H9 (cell line): ENCODE data around the gene OR52I2. TPM values are rescaled to one million over a fixed set of nuclear protein-coding genes. Genes with fewer than 3 reads are reported as not detected.

Experiments used
- DNase-seq: peaks from one replicate; pipeline ENCODE4 v3.0.0-alpha.2; 2017
- H2AFZ ChIP-seq: one replicate; pipeline ENCODE4 v1.6.1; 2013; ENCODE audit warnings: mild to moderate bottlenecking, low read length, control low read depth, moderate library complexity
- H2AK5ac ChIP-seq: 2 replicates; pipeline ENCODE4 v1.6.1; 2013; ENCODE audit warnings: low read length, control low read depth, mixed read lengths; ENCODE audit not compliant: insufficient read length
- H2BK120ac ChIP-seq: one replicate; pipeline ENCODE4 v1.6.1; 2013; ENCODE audit warnings: low read depth, mild to moderate bottlenecking, low read length, control low read depth, inconsistent platforms; ENCODE audit not compliant: poor library complexity, severe bottlenecking
- H2BK12ac ChIP-seq: 2 replicates; pipeline ENCODE4 v1.6.1; 2013; ENCODE audit warnings: low read length, control low read depth, mixed read lengths, low read depth; ENCODE audit not compliant: insufficient read length
- H2BK15ac ChIP-seq: 2 replicates; pipeline ENCODE4 v1.6.1; 2013; ENCODE audit warnings: low read depth, low read length, control low read depth
- H2BK20ac ChIP-seq: one replicate; pipeline ENCODE4 v1.6.1; 2013; ENCODE audit warnings: low read depth, mild to moderate bottlenecking, low read length, control low read depth, inconsistent platforms; ENCODE audit not compliant: poor library complexity, severe bottlenecking
- H2BK5ac ChIP-seq: 2 replicates; pipeline ENCODE4 v1.6.1; 2013; ENCODE audit warnings: low read length, control low read depth, mixed read lengths; ENCODE audit not compliant: insufficient read length
- H3K14ac ChIP-seq: 2 replicates; pipeline ENCODE4 v1.6.1; 2013; ENCODE audit warnings: low read length, control low read depth; ENCODE audit not compliant: insufficient read depth
- H3K18ac ChIP-seq: 2 replicates; pipeline ENCODE4 v1.6.1; 2013; ENCODE audit warnings: low read depth, mild to moderate bottlenecking, mixed read lengths, low read length, control low read depth; ENCODE audit not compliant: insufficient read length
- H3K23ac ChIP-seq: 2 replicates; pipeline ENCODE4 v1.6.1; 2013; ENCODE audit warnings: low read length, control low read depth, mixed read lengths, low read depth; ENCODE audit not compliant: insufficient read length
- H3K23me2 ChIP-seq: 2 replicates; pipeline ENCODE4 v1.6.1; 2013; ENCODE audit warnings: low read depth, mild to moderate bottlenecking, mixed read lengths, low read length, control low read depth; ENCODE audit not compliant: insufficient read length, poor library complexity, severe bottlenecking
- H3K27ac ChIP-seq: 2 replicates; pipeline ENCODE4 v1.5.1; 2013; ENCODE audit warnings: low read length, control low read depth, mixed read lengths, low read depth; ENCODE audit not compliant: insufficient read length
- H3K27me3 ChIP-seq: 2 replicates; pipeline ENCODE4 v1.6.1; 2013; ENCODE audit warnings: low read length, control low read depth, inconsistent platforms; ENCODE audit not compliant: insufficient read depth
- H3K4ac ChIP-seq: 2 replicates; pipeline ENCODE4 v1.6.1; 2013; ENCODE audit warnings: low read depth, mild to moderate bottlenecking, control low read depth, inconsistent platforms, low read length, moderate library complexity
- H3K4me1 ChIP-seq: 2 replicates; pipeline ENCODE4 v1.6.1; 2013; ENCODE audit warnings: low read length, control low read depth, inconsistent platforms; ENCODE audit not compliant: insufficient read depth
- H3K4me2 ChIP-seq: 2 replicates; pipeline ENCODE4 v1.6.1; 2013; ENCODE audit warnings: low read length, control low read depth, mixed read lengths; ENCODE audit not compliant: insufficient read length, insufficient read depth
- H3K56ac ChIP-seq: 2 replicates; pipeline ENCODE4 v1.6.1; 2013; ENCODE audit warnings: low read depth, mild to moderate bottlenecking, mixed read lengths, low read length, control low read depth; ENCODE audit not compliant: insufficient read length
- H3K79me1 ChIP-seq: 2 replicates; pipeline ENCODE4 v1.6.1; 2013; ENCODE audit warnings: low read depth, mild to moderate bottlenecking, moderate library complexity, low read length, control low read depth, inconsistent platforms; ENCODE audit not compliant: insufficient read depth, poor library complexity, severe bottlenecking
- H3K79me2 ChIP-seq: 2 replicates; pipeline ENCODE4 v1.6.1; 2013; ENCODE audit warnings: low read length, control low read depth, inconsistent platforms; ENCODE audit not compliant: insufficient read depth
- H3K9ac ChIP-seq: 2 replicates; pipeline ENCODE4 v1.6.1; 2013; ENCODE audit warnings: low read length, control low read depth, mixed read lengths; ENCODE audit not compliant: insufficient read length; ENCODE audit errors: extremely low read depth
- H3K9me3 ChIP-seq: one replicate; pipeline ENCODE4 v1.6.1; 2013; ENCODE audit warnings: low read depth, low read length, inconsistent platforms; ENCODE audit not compliant: control insufficient read depth
- H3T11ph ChIP-seq: one replicate; pipeline ENCODE4 v1.6.1; 2013; ENCODE audit warnings: mild to moderate bottlenecking, low read length, control low read depth, inconsistent platforms
- H4K20me1 ChIP-seq: one replicate; pipeline ENCODE4 v1.6.1; 2013; ENCODE audit not compliant: control insufficient read depth, insufficient read length, insufficient read depth
- H4K5ac ChIP-seq: 2 replicates; pipeline ENCODE4 v1.6.1; 2013; ENCODE audit warnings: low read depth, mild to moderate bottlenecking, mixed read lengths, low read length, control low read depth; ENCODE audit not compliant: insufficient read length
- H4K8ac ChIP-seq: replicated peaks from 2 replicates; pipeline ENCODE4 v1.6.1; 2013; ENCODE audit warnings: low read length, control low read depth, mixed read lengths, low read depth; ENCODE audit not compliant: insufficient read length
- H4K91ac ChIP-seq: 2 replicates; pipeline ENCODE4 v1.6.1; 2013; ENCODE audit warnings: low read depth, mild to moderate bottlenecking, moderate library complexity, mixed read lengths, low read length, control low read depth; ENCODE audit not compliant: insufficient read length
- H3K27ac Mint-ChIP-seq, 3 experiments: 2 replicates in 2 of 3; 3 replicates in 1 of 3; pipeline ENCODE4 v1.8.0; 2020 to 2021; ENCODE audit warnings: mixed read lengths in 3 of 3, mild to moderate bottlenecking in 1 of 3, moderate library complexity in 1 of 3
- H3K27me3 Mint-ChIP-seq: 2 replicates; pipeline ENCODE4 v1.8.0; 2021; ENCODE audit warnings: low read depth, mild to moderate bottlenecking, moderate library complexity, mixed read lengths
- H3K36me3 Mint-ChIP-seq, 3 experiments: 2 replicates in 2 of 3; 3 replicates in 1 of 3; pipeline ENCODE4 v1.8.0; 2020 to 2021; ENCODE audit warnings: low read depth in 3 of 3, mixed read lengths in 3 of 3; ENCODE audit not compliant: insufficient read depth in 1 of 3
- H3K4me1 Mint-ChIP-seq, 2 experiments: 2 replicates each; pipeline ENCODE4 v1.8.0; 2020; ENCODE audit warnings: mixed read lengths in 2 of 2
- H3K4me3 Mint-ChIP-seq, 2 experiments: 2 replicates in 1 of 2; 3 replicates in 1 of 2; pipeline ENCODE4 v1.8.0; 2020 to 2021; ENCODE audit warnings: mild to moderate bottlenecking in 2 of 2, mixed read lengths in 2 of 2, moderate library complexity in 1 of 2
- H3K9me3 Mint-ChIP-seq, 2 experiments: 2 replicates in 1 of 2; 3 replicates in 1 of 2; pipeline ENCODE4 v1.8.0; 2020; ENCODE audit warnings: mild to moderate bottlenecking in 2 of 2, mixed read lengths in 2 of 2, moderate library complexity in 1 of 2
- WGBS: extraction: QIAGEN DNeasy Blood & Tissue Kit; methylation state at CpG from one replicate; pipeline ENCODE4 v1.1.7; 2013; ENCODE audit warnings: missing lambda C conversion rate, low lambda C conversion rate, mixed read lengths; ENCODE audit not compliant: insufficient read length; ENCODE audit errors: extremely low coverage; 5-methylcytosine and 5-hydroxymethylcytosine counted together
- total RNA-seq: library from RNA; stranded (reverse); gene quantifications from 2 replicates; pipeline ENCODE4 v1.2.1, GENCODE V29; 2021
- TF ChIP-seq, protein P1 (sequence below): fragments of 200-600 bp; sonication (generic); conservative IDR thresholded peaks from 3 replicates; pipeline ENCODE4 v1.8.0; 2021; ENCODE audit warnings: antibody characterized with exemption, mild to moderate bottlenecking

The OR52I2 gene
- total RNA-seq, 1 experiment from 2014 or later: not detected

DNA sequence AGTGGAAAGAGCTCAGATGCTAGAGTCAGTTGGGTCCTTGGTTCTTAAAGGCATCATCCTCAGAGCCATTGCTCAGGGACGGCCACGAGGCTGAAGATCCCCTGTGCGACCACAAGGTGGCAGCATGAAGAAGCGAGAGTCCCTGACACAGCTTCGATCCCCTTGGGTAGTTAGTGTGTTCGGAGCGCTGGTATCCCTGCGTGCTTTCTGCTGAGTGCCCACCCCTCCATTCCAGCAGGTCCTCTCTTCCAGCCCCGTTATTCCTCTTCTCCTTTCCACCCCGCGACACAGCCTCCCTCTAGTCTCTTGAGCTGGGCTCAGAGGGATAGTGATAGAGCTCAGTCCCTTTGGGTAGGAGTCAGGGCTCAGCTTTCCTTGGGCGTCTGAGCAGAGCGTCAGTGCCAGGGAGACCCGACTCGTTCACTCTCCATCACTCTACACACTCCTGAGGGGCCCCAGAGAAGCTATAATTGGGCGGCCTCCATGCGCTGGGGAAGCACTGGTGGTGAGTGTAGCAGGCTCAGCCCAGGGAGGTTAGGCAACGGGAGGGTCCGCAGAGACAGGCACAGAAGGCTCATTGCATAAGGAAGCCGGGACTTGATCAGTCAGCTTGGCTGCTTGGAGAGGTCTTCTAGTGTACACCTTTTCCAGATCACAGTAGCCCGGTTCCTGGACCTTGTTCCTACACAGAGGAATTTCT is 55.6 kb downstream of the OR52I2 start, which contains the start of gene OR51D1:
OR51D1 (plus strand) TSS at position 516 of the 700 bp plus-strand sequence. CDS start 2,314 bp downstream, outside the sequence.
- H3K27ac Mint-ChIP-seq: no peak within 1 kb of the TSS
- TF ChIP-seq, protein P1, sequence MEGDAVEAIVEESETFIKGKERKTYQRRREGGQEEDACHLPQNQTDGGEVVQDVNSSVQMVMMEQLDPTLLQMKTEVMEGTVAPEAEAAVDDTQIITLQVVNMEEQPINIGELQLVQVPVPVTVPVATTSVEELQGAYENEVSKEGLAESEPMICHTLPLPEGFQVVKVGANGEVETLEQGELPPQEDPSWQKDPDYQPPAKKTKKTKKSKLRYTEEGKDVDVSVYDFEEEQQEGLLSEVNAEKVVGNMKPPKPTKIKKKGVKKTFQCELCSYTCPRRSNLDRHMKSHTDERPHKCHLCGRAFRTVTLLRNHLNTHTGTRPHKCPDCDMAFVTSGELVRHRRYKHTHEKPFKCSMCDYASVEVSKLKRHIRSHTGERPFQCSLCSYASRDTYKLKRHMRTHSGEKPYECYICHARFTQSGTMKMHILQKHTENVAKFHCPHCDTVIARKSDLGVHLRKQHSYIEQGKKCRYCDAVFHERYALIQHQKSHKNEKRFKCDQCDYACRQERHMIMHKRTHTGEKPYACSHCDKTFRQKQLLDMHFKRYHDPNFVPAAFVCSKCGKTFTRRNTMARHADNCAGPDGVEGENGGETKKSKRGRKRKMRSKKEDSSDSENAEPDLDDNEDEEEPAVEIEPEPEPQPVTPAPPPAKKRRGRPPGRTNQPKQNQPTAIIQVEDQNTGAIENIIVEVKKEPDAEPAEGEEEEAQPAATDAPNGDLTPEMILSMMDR: peak; percentile 90
- H3K79me2 ChIP-seq: no peaks in the 10 kb centered on the region
- H2AK5ac ChIP-seq: no peak within 1 kb of the TSS
- no peak within 1 kb of the TSS for H2BK15ac ChIP-seq
- DNase-seq: peak; percentile 87
- H3K23me2 ChIP-seq: no peaks in the 10 kb centered on the region
- H3K9me3 Mint-ChIP-seq: 0 out of 5 replicates have a peak, but pooled peaks cover 0 to 2% of the 10 kb centered on the region in 2 experiments
- no peak within 1 kb of the TSS for H4K91ac ChIP-seq
- 0 out of 2 replicates have a peak within 1 kb of the TSS, but pooled peaks have one; percentile 37 for H3K14ac ChIP-seq
- H3K27me3 ChIP-seq: no peaks in the 10 kb centered on the region
- H3K79me1 ChIP-seq: no peaks in the 10 kb centered on the region
- peaks cover 3 to 9% of the 10 kb centered on the region in 2 experiments; a peak in 3 of 4 replicates for H3K4me1 Mint-ChIP-seq
- H4K5ac ChIP-seq: no peak within 1 kb of the TSS
- no peaks in the 10 kb centered on the region for H3K36me3 Mint-ChIP-seq
- H3K9ac ChIP-seq: no peak within 1 kb of the TSS
- no peak within 1 kb of the TSS for H3K4me3 Mint-ChIP-seq
- H2BK12ac ChIP-seq: no peak within 1 kb of the TSS
- H3K4me2 ChIP-seq: peak within 1 kb of the TSS; percentile 28
- H3T11ph ChIP-seq: no peak within 1 kb of the TSS
- H4K8ac ChIP-seq: no peak within 1 kb of the TSS
- no peak within 1 kb of the TSS for H3K4ac ChIP-seq
- H3K9me3 ChIP-seq: no peaks in the 10 kb centered on the region
- H2BK120ac ChIP-seq: no peak within 1 kb of the TSS
- no peak within 1 kb of the TSS for H2AFZ ChIP-seq
- no peaks in the 10 kb centered on the region for H3K27me3 Mint-ChIP-seq
- no peaks in the 10 kb centered on the region for H3K4me1 ChIP-seq
- no peak within 1 kb of the TSS for H2BK5ac ChIP-seq
- H2BK20ac ChIP-seq: no peak within 1 kb of the TSS
- peak within 1 kb of the TSS; percentile 40 for H3K56ac ChIP-seq
- no peak within 1 kb of the TSS for H3K23ac ChIP-seq
- no peak within 1 kb of the TSS for H3K27ac ChIP-seq
- no peaks in the 10 kb centered on the region for H4K20me1 ChIP-seq
- WGBS: no CpG with 5 or more reads among the region's 21 CpGs
- no peak within 1 kb of the TSS for H3K18ac ChIP-seq
